Stimulated activated CD4-positive, alpha-beta T cell treated with anti-CD3 and anti-CD28 coated beads, Interleukin-1b, Interleukin-23, amount 100 ng/mL, for 4 hours (primary cell): ENCODE data around the gene ZNF565.
A peak's percentile ranks its signal among the peaks of the same experiment; 100 is the strongest.
"Not testable (repeated sequence)": the region's sequence is repeated elsewhere in the genome, so short reads cannot be mapped to it uniquely, and the experiment has no call there.

ENCODE experiments used
- DNase-seq, 2 donors: peaks; one replicate each; pipeline ENCODE4 v3.0.0-alpha.2; 2020; ENCODE audit warnings: low read depth in 2 of 2

The ZNF565 gene

DNA sequence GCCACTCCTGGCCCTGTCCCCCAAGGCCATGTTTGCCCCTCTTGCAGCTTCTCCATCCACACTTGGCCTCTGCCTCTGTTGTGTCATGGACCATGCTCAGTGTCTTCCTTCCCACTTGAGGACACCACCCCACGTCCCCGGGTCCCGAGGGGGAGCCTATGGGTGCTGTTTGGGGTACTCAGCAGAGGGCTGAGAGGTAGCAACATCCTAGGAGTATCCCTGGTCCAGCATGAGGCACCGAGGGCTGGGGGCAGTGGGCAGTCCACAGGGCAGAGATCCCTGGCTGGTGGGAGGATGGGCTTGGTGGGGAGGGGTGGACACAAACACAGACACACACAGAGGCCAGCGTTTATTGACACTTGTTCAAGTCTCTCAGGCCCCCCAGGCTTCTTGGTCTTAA lies 63.9 kb downstream of the ZNF565 start:
- DNase-seq, result no peak

DNA sequence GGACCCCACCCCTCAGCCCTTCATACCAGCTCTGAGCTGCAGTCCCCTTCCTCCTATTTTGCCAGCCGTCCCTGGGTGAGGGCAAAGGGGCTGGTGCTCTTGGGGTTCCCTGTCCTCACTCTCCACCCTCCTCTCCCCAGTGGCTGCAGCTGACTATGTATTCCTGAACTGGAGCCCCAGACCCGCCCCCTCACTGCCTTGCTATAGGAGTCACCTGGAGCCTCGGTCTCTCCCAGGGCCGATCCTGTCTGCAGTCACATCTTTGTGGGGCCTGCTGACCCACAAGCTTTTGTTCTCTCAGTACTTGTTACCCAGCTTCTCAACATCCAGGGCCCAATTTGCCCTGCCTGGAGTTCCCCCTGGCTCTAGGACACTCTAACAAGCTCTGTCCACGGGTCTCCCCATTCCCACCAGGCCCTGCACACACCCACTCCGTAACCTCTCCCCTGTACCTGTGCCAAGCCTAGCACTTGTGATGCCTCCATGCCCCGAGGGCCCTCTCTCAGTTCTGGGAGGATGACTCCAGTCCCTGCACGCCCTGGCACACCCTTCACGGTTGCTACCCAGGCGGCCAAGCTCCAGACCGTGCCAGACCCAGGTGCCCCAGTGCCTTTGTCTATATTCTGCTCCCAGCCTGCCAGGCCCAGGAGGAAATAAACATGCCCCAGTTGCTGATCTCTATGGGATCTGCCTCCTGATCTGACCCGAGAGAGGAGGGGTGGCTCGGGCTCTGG lies 64.6 kb downstream of the ZNF565 start:
- DNase-seq, result no peak

DNA sequence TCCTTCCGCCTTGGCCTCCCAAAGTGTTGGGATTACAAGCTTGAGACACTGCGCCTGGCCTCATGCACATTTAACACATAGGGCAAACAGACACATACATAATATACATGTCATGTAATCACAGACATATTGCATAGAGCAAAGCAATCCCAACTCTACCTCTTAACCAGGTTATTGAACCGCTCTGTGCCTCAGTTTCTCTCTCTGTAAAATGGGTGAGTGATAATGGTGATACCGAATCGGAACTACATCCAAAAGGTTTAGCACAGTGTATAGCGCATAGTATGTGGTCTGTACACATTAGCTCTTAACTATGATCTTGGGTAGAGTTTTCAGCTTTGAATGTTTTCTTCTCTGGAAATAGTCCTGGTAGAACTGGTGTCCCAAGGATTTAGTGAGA lies 69.8 kb downstream of the ZNF565 start:
- no peak for DNase-seq

DNA sequence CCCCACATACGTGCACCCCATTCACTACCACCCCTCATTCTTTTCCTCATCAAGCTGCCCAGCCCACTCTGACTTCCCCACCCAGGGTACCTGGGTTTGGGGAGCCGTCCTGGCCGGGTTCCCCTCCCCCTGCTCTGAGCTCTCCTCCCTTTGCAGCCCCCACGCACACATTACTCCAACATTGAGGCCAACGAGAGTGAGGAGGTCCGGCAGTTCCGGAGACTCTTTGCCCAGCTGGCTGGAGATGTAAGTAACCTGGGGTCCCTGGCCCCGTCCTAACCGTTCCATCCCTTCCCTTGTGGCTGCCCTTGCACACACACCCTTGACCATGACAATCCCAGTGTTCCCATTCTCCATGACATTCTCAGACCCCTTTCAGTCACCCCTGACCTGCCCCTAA lies 72.0 kb downstream of the ZNF565 start:
- DNase-seq, result no peak

DNA sequence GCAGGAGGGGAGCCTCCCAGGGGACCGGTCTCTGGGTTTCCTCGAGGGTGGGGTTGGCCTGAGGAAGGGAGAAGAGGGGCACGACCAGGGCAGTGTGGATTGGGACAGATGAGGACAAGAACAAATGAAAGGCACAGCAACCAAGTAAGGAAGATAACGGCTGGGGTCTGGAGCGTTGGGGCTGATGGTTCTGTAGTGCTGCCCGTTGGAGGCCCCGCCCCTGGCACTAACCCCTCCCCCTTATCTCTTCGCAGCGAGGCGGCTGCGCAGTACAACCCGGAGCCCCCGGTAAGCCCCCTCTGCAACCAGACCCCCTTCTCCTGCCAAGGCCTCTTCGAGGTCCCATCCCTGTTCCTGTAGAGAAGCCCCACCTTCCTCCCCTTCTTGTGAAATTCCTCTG lies 72.4 kb downstream of the ZNF565 start:
- no peak for DNase-seq

DNA sequence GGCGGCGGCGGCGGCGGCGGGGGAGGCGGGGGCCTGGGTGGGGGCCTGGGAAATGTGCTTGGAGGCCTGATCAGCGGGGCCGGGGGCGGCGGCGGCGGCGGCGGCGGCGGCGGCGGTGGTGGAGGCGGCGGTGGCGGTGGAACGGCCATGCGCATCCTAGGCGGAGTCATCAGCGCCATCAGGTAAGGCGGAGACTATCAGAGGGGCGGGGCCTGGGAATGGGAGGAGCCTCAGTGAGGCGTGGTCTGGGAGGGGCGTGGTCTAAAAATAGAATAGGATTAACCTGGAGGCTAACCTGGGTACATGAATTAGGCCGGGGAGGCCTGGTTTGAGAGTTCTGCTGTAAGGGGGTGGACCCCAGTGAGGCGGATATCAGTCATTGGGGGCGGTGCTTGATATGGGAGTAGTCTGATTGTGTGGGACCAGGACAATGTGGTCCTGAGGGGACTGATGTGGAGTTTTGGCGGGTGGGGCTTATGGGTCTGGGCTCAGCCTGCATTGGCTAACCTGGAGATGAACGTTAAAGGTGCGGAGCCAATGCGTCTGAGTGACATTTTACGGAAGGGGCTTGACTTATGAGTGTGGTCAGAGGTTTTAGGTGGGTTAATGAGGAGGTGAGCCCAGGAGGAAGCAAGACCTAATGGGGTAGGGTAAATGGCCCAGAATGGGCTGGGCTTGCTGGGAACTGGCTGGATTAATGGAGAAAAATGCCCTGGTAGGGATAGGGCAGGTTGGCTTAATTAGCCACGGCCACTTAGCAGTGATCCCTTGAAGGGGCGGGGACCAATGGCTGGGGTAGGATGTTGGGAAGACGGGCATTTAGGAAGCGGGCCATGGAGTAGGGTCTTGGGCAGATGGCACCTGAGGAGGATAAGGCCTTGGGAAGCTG lies 73.2 kb downstream of the ZNF565 start:
- DNase-seq, result peak; percentile 86 to 95

DNA sequence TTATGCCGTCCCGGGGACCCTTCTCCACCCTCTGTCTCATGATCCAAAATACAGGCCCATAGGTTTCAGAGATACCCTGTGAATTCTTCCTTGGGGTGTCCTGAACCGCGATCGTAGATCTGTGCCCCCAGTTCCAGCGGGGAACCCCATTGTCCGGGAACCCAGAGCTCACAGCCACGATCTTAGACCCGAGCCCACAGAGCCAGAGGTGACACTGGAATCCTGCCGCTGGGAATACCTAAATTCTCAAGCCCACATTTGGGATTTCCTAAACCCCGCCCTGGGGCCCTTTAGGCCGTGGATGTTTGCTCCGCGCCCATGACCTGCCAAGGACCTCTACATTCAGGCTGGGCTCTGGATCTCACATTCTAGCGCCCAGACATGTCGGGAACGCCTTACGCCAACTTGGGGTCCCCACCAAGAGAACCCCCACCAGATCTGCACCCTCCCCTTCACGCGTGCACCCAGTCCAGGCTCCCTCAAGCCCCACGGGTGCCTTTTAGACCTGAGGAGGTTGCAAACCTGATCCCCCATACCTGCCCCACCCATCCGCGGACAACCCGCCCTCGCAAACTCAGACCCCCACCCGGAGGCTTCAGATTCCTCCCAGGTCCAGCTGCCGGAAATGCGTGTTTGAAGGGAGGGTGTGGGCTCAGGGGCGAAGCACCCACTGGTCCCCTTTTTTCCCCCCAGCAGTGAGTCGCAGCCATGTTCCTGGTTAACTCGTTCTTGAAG lies 74.0 kb downstream of the ZNF565 start:
- DNase-seq, result peak in 1 of 2 donors; percentile 37

DNA sequence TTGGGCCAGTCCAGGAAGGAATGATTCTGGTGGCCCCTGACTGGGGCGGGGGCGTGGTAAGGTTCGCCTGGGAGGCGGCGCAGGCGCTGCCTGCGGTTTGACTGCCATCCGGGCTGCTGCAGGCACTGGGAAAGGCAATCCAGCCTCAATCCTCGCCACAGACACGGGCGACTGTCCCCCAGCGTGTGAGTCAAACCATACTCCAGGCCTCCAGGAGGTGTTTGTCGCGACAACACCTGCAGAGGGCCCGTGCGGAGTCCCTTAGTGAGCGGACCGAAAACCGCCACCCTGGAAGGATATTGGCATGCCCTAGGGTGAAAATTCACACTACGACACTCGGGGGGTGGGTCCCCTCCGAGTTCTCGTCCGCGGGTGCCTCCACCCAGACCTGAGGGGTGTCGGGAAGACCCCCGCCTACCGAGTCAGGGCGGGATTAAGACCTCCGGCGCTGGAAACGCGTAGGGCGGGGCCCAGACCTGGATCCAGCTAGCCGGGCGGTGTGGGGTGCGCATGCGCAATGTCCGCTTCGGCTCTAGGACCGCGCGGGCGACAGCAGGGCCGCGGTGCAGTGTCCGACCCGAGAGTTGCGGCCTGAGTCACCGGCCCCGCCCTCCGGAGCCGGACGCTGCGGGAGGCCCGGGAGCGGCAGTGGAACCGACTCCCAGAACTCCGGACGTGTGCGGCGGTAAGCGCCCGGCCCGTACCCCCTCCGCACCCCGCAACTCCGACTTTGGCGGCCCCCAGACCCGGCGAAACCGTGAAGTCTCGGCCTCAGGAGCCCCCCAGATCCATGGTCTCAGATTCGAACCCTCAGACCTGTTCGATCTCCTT lies 74.8 kb downstream of the ZNF565 start, which contains the start of gene CAPNS1:
CAPNS1 (plus strand) TSS at position 594 of the 831 bp plus-strand sequence. CDS start 946 bp downstream, outside the sequence.
- peak; percentile 79 to 89 for DNase-seq

DNA sequence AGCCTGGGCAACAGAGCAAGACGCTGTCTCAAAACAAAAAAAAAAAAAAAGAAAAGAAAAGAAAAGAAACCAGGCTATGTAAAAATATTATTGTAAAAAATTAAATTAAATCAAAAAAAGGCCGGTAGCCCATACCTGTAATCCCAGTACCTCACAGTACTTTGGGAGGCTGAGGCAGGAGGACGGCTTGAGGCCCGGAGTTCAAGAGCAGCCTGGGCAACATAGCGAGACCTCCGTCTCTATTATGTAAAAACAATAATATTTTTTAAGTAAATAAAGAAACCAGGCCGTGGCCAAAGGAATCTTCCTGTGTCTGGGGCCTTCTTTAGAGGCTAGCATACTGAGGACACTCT lies 75.4 kb downstream of the ZNF565 start:
- no peak for DNase-seq

DNA sequence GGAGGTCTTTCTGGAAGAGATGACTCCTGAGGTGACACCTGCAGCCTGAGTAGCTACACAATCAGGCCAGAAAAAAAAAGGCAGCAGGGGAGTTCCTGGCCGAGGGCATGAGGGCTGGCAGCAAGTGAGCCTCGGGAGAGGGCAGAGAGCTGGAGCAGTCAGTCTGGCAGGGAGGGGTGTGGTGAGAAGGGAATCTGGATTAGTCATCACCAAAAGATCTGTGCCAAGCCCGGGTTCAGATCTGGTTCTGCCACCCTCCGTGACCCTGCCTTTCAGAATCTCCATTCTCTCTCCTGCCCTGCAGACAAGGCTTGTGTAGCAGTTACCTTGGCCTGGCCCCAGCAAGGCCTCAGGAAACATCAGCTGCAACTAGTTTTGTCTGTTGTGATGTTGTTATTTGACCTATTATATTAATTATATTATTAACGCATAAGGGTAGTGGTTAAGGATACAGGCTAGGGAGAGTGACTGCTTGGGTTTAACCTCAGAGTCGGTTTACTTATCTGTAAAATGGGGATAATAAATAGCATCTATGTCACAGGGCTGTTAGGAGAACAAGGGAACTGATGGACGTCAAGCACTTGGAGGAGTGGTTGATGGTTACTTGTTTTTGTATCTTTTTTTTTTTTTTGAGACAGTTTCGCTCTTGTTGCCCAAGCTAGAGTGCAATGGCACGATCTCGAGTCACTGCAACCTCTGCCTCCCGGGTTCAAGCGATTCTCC lies 77.3 kb downstream of the ZNF565 start:
- DNase-seq, result no peak

DNA sequence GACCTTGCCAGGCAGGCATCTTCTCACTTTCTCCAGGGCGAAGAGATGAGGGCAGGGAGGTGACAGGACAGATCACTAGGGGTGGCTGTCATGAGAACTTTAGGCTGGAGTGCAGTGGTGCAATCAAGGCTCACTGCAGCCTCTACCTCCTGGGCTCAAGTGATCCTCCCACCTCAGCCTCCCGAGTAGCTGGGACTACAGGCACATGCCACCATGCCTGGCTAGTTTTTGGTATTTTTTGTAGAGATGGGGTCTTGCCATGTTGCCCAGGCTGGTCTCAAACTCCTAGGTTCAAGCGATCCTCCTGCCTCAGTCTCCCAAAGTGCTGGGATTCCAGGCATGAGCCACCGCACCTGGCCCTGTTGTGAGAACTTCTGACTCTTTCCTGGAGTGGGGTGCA lies 79.6 kb downstream of the ZNF565 start:
- not testable (repeated sequence) for DNase-seq
